GM19452 (cell line): ENCODE data around the gene MSI1.

Experiments
- ATAC-seq: cut with Tn5 transposase; IDR thresholded peaks from one replicate; pipeline ENCODE4 v1.9.1; 2021; ENCODE audit not compliant: unreplicated experiment

MSI1 gene

GRCh38 chr12:120368789-120369602, at the start of gene MSI1:
MSI1 (minus strand) TSS chr12:120369164; CDS start chr12:120369091, 73 bp downstream.
- ATAC-seq, result no peak

DNA sequence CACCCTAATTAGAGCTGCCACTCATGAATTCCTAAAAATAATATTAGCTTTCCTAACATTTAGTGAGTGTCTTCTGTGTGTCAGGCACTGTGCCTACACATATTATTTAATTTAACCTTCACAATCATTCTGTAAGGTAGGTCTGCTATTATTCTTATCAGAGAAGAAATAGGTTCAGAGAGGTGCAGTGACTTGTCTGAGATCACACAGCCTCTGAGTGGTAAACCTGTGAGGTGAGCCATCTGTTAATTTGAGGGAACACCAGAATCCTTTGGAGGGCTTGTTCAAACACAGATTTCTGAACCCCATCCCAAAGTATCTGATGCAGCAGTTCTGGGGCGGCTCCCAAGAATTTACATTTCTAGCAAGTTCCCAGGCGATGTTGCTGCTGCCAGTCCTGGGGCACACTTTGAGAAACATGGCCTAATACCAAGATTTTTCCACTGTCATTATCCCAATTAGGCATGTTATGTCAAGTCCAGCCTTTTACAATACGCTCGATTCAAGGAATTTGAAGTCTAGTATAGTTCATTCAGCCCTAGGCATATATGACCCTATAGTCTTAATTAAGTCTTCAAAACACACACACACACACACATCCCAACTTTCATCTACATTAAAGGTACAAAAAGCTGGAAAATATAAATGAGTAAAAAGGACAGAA, 49.1 kb upstream of the MSI1 start:
- no peak for ATAC-seq

GRCh38 chr12:120416490-120417216, 47.7 kb upstream of the MSI1 start:
- no peak for ATAC-seq

- ATAC-seq, result no peak
These were observed 45.1 kb upstream of the MSI1 start for GRCh38 chr12:120413901-120414695.

- ATAC-seq, result no peak
These were observed 43.5 kb upstream of the MSI1 start for GRCh38 chr12:120412421-120412820.

DNA sequence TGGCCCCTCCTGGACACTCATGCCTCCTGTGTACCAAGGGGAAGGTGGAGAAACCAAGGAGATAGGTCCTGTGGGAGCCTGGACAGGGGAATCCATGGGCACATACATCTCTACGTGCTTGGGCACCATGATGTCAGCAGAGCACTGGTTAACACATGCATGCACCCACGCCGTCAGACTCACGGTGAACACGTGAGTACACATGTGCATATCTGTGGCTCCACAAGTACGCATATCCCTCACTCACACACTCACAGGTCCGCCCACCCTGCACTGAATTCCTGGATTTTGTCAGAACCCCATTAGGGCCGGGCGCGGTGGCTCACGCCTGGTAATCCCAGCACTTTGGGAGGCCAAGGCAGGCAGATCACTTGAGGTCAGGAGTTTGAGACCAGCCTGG, 39.8 kb upstream of the MSI1 start:
- ATAC-seq, result no peak

DNA sequence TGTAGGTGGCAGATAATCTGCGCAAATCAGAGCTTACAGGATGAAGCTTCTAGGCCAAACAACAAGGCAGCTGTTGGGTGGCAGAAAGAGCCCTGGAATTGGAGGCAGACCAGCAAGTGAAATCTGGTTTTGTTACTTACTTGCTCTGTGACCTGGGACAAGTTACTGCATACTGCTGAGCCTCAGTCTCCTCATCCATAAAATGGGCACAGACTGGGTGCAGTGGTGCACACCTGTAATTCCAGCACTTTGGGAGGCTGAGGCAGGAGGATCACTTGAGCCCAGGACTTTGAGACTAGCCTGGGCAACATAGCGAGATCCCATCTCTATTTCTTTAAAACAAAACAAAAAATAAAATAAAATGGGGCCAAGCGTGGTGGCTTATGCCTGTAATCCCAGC, 37.6 kb upstream of the MSI1 start:
- no peak for ATAC-seq

DNA sequence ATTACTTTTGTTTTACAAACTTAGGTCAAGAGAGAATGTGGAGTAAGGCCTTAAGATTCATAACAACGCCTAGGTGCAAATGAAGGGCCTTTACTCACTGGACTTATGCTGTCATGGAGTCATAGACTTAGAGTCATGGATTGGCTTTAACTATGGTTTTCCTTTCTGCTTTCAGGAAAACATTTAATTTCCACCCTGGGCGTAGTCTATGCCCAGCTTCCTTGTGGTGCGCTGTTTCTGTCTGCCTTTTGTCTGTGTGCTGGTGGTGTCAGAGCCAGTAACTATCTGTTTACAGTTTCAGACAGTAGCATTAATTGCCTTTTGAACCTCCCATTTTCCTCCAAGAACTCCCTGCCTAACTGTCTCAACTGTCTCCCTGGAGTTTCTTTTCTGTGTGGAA, 37.1 kb upstream of the MSI1 start:
- ATAC-seq, result no peak

- ATAC-seq, result no peak
These were observed 35.3 kb upstream of the MSI1 start for GRCh38 chr12:120404271-120404670.

- no peak for ATAC-seq
These were observed 34.9 kb upstream of the MSI1 start for GRCh38 chr12:120403869-120404268.

GRCh38 chr12:120402217-120402616, 33.3 kb upstream of the MSI1 start:
- ATAC-seq, result no peak

DNA sequence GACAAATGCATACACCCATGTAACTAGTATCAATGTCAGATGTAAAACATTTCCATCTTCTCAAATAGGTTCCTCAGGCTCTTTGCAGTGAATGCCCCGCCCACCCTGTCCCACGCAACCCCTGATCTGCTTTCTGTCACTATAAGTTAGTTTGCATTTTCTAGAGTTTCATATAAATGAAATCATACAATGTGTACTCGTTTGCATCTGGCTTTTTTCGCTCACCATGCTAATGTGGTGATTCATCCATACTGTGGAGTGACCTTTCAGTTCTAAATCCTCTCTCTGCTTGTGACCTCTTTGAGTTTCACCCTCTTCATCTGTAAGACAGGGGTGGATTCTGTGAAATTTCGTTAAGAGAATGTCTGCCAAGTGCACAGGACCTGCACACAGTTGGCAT, 30.6 kb upstream of the MSI1 start:
- ATAC-seq, result no peak

GRCh38 chr12:120397824-120398540, 29.0 kb upstream of the MSI1 start:
- no peak for ATAC-seq

- ATAC-seq, result no peak
These were observed 25.8 kb upstream of the MSI1 start for GRCh38 chr12:120394483-120395367.

DNA sequence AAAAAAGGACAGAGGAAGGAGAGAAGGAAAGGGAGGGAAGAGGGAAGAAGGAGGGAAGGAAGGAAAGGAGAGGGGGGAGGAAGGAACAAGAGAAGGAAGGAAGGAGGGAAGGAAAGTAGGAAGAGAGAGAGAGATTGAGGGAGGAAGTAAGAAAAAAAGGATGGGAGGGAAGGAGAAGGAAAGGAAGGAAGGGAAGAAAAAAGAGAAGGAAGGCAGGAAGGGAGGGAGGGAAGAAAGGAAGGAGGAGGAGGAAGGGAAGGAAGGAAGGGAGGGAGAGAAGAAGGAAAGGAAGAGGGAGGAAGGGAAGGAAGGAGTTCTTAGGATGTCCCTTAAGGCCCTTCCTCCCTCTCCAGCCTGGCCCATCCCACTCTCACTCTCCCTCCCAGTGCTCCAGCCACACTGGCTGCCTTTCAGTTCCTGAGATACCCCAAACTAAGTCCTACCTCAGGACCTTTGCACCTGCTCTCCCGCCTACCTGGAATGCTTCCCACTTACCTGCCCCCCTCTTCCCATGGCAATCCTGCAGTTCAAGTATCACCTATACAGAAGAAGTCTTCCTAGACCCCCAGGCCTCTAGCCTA, 21.7 kb upstream of the MSI1 start:
- no peak for ATAC-seq

DNA sequence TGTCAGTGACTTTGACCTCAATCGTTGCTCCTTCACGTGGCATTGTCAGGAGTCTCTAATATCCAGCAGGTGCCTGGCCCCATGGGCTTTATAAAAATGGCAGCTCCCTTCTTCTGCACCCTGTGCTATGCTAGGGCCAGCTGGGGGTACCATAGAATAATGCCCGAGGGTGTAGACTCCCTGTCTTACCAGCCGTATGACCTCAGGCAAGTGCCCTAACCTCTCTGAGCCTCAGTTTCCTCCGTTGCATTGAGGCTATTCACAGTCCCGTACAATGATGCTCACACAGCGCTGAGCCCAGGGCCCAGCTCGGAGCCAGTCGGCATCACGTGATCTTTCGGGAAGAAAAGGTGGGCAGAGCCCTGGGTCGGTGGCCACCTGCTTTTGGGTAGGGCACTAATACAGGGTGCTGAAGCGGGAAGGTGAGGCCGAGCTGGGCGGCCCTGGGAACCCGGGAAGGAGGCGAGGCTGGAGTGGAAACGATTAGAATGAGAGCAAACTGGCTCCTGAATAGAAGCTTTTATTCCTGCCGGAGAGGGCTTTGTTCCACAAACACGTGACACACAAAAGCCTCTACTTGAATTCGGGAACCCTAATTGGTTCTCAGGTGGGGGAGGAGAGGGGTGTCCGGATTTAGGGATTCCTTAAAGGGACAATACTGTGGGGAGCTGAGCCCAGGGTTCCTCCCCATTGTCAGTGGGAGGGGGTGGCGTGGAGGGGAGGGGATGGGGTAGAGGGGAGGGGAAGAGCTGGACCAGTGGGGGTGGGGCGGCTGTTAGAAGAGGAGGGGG, 19.9 kb upstream of the MSI1 start:
- no peak for ATAC-seq

GRCh38 chr12:120381752-120382419, 12.9 kb upstream of the MSI1 start:
- no peak for ATAC-seq

- ATAC-seq, result no peak
These were observed 9.1 kb upstream of the MSI1 start for GRCh38 chr12:120378036-120378435.
